CD4-positive, alpha-beta T cell treated with Interleukin-6 at 100 ng/mL for 8 hours (primary cell): ENCODE measurements around the gene UBXN10.

Experiments
- DNase-seq: peaks from one replicate; pipeline ENCODE4 v3.0.0-alpha.2; 2020; ENCODE audit warnings: mixed read lengths, low spot score

UBXN10 gene

GRCh38 chr1:20237646-20238045 is 51.8 kb downstream of the UBXN10 start:
- DNase-seq: no peak

- no peak for DNase-seq
Measured at GRCh38 chr1:20240012-20240411, 54.1 kb downstream of the UBXN10 start.

- DNase-seq: no peak
Measured at GRCh38 chr1:20242890-20243479, 57.1 kb downstream of the UBXN10 start.
